ENCODE measurements around the gene TMEM151A.
"Not testable (repeated sequence)": the region's sequence is repeated elsewhere in the genome, so short reads cannot be mapped to it uniquely, and the experiment has no call there.

TMEM151A gene

DNA sequence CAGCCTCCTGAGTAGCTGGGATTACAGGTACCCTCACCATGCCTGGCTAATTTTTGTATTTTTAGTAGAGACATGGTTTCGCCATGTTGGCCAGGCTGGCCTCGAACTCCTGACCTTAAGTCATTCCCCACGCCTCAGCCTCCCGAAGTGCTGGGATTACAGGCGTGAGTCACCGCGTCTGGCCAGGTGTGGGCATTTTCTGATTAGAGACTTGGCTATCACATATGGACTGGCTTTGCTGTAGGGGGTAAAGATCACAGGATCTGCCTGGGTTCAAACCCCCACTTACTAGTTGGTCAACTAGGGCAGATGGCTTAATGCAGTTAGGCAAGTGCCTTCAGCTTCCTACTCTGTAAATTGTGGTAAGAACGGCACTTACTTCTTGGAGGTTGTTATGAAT, 18.6 kb downstream of the TMEM151A start:
- no peak for DNase-seq

DNA sequence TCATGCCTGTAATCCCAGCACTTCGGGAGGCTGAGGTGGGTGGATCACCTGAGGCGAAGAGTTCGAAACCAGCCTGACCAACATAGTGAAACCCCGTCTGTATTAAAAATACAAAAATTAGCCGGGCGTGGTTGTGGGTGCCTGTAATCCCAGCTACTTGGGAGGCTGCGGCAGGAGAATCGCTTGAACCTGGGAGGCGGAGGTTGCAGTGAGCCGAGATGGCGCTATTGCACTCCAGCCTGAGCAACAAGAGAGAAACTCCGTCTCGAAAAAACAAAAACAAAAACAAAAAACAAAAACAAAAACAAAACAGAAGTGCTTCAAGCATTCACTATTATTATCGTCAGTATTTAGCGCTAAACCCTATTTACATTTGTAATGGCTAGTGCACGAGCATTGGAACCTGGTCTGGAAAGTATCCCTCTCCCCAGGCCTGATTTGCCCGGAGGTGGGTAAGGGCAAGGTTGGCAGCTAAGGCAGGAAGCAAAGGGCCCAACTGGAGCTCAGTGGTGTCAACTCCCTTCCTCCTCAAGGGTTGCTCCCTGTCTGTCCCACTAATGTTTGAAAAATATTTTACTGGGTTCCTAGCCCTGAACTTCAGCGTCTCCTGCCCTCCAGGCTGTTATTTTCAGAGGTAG, 19.2 kb downstream of the TMEM151A start:
- DNase-seq = not testable (repeated sequence)

DNA sequence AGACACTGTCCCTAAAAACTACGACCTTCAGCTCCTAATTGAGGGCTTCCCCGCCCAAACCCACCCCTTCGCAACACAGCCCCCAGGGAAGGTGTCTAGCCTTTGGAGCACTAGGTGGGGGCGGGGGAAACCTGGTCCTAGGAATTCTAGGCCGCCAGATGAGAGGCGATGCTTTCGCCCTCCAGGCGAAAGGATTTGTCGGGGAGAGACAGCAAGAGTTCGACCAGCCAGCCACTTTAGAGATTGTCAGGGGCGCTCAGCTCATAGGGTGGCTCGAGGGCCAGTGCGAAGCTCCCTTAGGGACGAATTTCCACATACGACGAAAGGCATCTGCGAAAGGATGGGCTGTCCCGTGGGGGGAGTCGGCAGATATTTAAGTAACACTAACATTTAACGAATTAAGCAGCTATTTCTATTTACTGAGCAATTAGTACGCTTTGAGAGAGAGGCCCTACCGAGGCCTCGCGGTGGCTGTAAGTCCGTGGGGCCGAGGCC, 19.8 kb downstream of the TMEM151A start:
- no peak for DNase-seq

DNA sequence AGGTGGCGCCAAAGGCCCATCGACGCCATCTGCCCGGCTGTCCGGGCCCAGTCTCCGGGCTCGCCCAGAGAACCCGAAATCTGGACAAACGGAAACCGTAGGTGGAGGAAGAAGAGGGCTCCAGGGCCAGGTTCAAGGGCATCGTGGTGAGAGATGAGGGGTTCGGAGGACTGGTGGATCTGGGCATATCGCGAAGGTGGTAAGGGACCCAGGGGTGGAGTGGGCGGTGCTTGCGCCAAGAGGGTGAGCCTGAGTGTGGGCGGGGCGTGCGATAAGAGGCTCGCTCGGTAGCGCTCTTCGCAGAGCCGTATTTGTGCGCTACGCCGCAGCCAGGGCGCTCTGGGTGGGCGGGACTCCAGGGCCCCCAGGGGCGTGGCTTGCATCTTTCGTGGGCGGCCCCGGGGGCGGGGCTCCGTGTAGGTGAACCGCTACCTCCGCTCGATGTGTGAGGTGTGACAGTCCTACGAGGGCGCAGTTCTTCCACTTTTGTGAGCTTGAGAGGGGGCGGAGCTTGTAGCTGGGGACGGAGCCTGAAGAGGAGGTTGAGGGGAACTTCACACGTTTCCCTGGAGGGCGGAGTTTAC, 20.4 kb downstream of the TMEM151A start:
- peak; percentile 95 for DNase-seq

DNA sequence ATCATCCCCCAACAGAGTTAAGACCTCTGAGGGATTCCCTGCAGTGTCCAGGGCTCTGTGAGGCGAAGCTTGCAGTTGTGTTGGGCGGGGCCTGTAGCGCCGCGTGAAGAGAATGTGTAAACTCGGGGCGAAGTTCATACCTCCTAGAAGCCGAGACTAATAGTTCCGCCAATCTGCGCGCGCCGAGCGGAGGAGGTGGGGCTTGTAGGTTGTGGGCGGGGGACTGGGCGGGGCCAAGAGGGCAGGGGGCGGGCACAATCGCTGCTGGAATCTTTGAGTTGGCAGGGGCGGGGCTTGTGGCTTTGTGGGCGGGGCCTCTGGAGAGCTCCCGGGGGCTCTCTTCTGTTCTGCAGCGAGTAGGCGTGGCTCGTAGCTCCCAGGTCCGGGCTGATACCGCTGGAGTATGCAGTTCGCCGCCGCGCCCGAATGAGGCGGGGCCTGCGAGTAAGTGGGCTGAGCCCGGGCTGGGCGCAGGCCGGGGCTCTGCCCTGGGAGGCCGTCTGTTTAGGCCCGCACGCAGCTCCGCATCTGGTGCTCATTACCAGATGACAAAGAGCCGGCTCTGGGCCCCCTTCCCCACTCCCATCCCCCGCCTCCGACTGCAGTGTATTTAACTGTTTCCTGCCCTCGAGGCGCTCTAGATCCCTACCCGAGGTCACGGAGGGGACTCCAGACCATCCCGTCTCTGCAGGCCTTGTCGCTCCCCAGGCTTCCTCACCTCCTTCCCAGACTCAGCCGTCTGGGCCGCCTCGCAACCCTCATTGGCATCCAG, 21.0 kb downstream of the TMEM151A start:
- peak; percentile 96 for DNase-seq

DNA sequence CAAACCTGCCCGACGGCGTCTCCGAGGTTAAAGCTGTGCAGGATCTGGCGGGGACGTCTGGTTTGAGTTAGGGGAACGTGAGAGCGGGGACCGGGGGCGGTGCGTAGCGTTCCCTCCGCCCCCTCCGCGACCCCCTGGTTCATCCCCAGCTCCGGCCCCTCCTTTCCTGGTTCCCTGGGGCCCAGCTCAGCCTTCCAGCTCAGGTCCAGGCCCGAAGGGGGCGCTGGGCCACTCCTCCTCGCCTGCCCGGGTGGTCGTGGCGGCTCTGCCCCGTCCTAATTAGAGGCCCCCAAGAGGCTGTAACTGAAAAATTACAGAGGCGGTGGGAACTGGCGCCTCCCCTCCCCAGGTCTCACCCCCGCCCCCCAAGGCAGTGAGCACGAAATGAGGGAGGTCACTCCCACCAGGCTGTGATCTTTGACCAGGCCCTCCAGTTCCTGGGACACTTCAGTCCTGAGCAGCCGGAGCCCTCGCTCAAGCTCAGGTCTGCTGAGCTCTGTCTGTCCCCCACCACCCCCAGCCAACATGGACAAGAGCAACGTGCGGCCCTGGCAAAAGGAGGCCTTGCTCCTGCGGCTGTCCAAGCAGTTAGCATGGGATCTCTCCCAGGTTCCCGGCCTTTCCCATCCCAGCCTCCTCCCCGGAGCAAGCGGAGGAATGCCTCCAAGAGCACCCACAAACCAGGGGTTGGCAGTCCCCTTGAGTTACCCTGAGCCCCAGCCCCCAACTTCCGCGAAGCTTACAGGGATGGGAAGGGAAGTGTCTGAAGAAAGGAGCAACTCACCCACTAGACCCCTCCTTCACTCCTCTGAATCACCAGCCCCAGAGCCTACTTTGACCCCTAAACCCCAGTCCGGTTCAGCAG, 21.9 kb downstream of the TMEM151A start:
- no peak for DNase-seq

DNA sequence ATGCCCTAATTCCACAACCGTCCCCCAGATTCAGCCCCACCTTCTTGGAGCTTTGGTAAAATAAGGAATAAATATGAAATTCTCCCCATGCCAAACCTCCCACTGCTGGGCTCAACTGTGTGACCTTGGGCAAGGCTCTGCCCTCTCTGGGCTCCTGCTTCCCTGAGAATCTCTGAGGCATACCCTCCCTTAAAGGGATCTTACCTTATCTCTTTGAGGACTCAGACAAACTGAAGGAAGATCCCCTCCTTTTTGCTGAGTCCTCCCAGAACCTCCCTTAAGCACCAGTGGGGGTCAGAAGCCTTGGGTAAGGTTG, 22.4 kb downstream of the TMEM151A start:
- DNase-seq = no peak

DNA sequence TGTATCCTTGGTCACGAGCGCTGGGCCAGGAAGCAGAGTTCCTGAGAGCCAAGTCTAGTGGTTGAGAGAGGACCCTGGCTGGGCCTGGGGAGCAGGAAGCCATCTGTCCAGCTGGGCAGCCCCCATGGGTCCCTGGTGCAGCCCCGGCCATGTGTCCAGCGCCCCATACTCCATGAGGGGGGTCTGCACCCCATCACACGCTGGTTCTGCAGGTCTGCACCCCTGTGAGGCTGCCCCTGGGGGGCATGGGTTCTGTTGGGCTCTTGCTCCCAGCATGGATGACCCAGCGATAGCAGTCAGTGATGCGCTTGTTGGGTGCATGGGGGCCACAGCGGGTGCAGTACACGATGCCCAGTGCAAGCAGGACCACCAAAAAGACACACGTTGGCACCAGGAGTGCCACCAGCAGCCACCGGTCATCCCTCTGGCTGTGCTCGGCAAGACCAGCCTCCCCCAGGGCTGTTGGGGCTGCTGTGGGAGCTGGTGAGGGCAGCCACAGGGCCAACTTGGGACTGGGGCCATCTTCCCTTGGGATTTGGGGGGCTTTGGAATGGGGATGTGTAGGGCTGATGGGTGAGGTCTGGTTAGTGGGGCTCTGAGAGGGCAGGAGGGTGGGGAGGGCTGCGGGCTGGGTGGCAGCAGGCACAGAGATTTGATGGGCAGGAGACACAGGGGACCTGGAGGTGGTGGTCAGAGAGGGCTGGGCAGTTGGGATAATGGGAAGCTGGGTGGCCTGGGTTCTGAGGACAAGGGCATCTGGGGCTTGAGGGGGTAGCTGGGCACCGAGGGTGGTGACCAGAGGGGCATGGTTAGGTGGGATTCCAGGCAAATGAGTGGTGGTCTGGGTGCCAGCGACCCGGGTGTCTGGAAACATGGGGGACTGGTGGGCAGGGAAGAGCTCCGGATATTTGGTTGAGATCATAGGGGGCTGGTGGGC, 23.1 kb downstream of the TMEM151A start:
- no peak for DNase-seq

DNA sequence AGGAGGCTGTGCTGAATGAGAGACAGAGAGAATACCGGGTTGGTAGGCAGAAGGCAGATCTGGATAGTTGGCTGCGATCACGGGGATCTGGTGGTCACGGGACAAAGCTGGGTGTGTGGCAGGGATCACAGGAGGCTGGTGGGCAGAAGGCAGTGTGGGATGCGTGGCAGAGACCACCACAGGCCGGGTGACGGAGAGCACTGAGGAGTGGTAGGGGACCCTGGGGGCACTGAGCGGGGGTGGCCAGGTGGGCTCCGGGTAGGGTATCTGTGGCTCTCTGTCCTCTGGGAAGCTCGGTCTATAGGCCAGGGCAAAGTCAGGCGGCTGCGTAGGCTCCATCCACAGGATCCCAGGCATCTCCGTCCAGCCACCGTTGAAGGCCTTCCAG, 23.8 kb downstream of the TMEM151A start:
- DNase-seq = no peak

DNA sequence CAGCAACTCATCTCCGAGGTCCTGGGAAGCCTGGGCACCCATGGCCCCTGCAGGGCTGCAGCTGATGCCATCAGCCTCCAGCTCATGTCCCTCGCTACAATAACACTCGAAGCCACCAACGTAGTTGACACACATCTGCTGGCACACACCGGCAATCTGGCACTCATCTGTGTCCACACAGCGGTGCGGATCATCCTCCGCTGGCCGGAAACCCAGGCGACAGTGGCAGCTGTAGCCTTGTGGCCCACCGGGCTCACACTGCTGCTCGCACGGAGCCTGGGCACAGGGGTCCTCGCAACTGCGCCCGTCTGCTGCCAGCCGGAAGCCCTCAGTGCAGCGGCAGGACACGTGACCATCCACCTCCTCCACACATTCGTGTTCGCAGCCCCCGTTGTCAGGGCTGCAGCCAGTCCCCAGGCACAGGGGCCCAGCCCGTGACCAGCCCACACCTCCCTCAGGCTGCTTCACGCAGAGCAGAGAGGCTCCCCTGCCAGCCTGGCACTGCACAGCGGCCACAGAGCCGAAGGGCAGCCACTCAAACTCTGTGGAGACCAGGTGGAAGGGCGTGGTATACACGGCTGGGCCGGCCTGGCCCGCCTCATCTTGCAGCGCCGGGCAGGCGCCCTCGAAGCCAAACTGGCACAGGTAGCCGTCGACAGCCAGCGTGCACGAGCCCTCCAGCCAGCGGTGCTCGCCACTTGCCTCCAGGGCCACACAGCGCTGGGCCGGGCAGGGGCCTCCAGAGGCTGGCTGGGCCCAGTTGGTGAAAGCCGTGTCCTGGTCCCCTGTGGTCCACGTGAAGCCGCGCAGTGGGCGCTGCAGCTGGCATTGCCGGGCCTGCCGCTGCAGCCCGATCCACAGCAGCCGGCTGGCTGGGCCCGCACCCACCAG, 24.5 kb downstream of the TMEM151A start:
- DNase-seq = no peak

DNA sequence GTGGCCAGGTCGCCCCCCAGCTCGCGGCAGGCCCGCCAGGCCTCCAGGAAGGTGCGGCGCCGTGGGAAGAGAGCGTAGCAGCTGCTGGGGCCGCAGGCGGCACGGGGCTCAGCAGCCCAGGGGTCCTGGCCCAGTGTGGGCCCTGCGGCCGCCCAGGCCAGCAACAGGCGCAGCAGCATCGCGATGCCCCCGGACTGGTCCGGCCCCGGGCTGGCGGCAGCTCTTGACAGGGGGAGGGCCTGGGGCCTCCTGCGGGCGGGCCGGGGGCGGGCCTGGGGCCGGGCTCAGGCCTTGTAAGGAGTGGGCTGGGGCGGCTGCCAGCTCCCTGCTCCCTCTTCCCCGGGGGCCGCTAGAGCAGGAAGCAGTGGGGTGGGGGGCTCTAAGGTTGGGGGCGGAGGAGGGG, 25.2 kb downstream of the TMEM151A start, which contains the start of gene CD248:
CD248 (minus strand) TSS at position 196 of the 403 bp plus-strand sequence; CDS start at position 179, 17 bp downstream.
- no peak for DNase-seq

DNA sequence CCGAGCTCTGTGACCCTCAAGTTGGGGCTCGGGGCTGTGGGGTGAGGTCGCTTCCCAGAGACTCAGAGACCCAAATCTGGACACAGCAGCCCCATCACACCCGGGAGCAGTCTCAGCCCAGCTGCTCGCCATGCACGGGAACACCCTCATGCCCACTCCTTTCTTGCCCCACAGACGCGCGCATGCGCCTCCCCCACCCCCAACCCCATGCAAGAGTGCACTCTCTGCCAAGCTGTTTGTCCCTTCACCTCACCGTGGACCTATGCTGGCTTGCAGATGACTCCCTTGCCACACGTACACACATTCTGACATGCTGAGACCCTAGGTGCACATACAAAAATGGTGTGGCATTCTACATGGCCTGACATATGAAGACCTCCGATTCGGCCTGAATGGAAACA, 25.6 kb downstream of the TMEM151A start:
- no peak for DNase-seq

DNA sequence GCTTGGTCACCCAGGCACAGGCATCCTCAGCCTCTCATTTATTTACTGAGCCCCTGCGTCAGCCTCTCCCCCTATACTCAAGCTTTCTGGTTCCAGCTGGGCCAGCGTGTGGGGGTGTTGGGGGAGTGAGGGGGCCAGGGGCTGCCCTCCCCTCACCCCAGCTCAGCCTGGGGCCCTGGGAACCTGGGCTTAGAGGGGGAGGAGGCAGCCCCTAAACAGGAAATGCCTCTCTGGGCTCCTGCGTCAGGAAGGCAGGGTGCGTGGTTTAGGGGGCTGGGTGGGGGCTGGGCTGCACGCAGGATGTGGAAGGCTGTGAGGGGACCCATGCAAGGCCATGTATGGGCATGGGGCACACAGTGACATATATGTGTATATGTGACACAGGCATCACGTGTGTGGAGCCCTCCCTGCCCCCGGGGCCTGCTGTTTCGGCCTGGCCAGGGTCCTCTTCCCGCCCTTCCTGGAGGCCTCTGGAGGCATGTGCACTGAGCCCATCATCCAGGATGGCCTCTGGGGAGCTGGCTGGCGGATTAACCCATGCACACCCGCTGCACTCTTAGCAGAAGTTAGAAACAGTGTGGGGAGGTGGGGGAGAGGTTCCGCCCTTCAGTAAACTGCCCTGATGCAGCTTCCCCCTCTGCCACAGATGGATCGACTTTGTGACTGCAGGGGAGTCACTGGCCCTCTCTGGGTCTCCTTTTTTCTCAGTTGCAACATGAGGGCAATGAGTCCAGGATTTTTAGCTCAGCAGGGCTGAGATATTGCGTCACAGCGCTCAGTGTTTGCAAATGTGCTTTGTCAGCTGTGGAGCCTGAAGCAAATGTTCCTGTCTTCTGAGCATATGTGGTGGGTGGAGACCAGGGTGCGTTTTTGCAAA, 26.3 kb downstream of the TMEM151A start:
- peak; percentile 66 for DNase-seq

DNA sequence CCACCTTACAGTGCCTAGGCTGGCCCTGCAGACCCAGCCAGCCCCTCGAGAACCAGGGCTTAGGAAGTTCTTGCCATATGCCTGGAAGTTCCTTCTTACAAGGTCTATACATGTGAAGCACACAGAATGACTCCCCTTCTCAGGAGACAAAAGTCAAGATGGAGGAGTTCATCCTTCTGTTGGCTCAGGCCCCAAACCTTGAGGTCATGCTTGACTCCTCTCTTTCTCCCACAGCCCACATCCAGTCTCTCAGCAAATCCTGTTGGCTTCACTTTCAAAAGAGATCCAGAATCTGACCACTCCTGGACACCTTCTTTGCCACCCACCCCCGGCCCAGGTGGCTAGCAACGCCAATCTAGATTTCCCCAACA, 26.9 kb downstream of the TMEM151A start:
- DNase-seq = no peak

DNA sequence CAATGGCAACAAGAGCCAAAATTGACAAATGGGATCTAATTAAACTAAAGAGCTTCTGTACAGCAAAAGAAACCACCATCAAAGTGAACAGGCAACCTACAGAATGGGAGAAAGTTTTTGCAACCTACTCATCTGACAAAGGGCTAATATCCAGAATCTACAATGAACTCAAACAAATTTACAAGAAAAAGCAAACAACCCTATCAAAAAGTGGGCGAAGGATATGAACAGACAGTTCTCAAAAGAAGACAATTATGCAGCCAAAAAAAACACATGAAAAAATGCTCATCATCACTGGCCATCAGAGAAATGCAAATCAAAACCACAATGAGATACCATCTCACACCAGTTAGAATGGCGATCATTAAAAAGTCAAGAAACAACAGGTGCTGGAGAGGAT, 28.6 kb downstream of the TMEM151A start:
- not testable (repeated sequence) for DNase-seq

DNA sequence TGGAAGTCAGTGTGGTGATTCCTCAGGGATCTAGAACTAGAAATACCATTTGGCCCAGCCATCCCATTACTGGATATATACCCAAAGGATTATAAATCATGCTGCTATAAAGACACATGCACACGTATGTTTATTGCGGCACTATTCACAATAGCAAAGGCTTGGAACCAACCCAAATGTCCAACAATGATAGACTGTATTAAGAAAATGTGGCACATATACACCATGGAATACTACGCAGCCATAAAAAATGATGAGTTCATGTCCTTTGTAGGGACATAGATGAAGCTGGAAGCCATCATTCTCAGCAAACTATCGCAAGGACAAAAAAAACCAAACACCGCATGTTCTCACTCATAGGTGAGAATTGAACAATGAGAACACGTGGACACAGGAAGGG, 29.1 kb downstream of the TMEM151A start:
- DNase-seq = not testable (repeated sequence)

DNA sequence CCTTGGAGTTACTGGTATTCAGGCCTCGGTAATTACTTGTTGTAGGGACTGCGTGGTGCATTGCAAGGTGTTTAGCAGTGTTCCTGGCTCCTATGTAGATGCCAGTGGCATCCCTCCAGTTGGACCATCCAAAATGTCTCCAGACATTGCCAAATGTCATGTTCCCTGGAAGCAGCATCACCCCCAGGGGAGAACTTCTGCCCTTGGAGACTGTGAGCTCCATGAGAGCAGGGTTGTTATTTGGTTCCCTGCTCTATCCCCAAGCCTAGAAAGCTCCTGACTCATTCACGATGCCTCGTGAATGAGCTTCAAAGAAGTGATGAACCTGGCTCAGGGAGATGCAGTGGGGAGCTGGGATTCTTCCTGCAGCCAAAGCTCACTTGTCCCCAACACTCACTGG, 29.9 kb downstream of the TMEM151A start:
- no peak for DNase-seq

DNA sequence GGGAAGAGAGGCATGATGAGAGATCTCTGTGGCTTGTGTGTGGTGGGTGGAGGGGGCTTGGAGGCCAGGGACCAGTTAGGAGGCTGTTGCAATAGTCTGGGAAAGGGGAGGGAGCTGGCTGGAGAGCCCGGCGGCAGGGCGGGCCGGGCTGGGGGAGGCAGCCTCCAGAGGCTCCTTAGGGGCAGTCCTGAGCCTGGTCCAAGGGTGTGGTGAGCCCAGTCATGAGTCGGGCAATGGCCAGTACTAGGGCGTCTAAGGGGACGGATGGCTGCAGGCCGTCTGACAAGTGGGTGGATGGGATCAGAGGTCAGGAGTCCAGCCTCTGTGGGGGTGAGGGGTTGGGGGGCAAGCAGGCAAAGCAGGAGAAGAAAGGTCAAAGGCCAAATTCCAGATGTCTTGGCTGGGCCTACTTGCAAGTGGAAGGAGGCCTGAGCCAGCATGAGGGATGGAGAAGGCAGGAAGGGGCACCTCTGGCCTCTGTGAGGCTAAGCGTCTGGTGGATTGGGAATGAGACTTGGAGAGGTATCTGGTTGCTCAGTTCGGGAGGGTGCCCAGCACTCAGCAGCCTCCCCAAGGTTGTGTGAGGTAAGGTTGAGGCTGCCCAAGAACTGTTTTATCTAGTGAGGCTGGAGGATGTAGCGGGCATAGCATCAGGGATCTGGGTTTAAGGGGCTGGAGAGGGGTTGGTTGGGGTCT, 31.2 kb downstream of the TMEM151A start:
- DNase-seq = no peak

DNA sequence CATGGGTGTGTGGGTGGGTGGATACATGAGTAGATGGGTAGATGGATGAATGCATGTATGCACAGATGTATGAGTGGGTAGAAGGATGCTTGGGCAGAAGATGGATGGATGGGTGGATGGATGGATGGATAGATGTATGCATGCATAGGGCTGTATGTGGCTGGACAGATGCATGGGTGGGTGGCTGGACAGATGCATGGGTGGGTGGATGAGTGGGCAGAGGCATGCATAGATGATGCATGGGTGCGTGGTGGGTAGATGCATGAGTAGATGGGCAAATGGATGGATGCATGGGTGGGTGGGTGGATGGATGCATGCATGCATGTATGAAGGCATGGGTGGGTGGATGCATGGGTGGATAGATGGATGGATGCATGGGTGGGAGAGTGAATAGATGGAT, 32.0 kb downstream of the TMEM151A start:
- no peak for DNase-seq
